GM12872 (cell line): Measurements from ENCODE around the gene ACLY.

Experiments used
- TF ChIP-seq, protein P1 (sequence below): IDR thresholded peaks from 3 replicates; pipeline ENCODE4 v1.5.1; 2011; ENCODE audit warnings: low read depth, mild to moderate bottlenecking, low read length, moderate library complexity; ENCODE audit not compliant: insufficient read depth

Gene ACLY

GRCh38 chr17:41871789-41872188 lies 47.0 kb downstream of the ACLY start:
- TF ChIP-seq, protein P1, sequence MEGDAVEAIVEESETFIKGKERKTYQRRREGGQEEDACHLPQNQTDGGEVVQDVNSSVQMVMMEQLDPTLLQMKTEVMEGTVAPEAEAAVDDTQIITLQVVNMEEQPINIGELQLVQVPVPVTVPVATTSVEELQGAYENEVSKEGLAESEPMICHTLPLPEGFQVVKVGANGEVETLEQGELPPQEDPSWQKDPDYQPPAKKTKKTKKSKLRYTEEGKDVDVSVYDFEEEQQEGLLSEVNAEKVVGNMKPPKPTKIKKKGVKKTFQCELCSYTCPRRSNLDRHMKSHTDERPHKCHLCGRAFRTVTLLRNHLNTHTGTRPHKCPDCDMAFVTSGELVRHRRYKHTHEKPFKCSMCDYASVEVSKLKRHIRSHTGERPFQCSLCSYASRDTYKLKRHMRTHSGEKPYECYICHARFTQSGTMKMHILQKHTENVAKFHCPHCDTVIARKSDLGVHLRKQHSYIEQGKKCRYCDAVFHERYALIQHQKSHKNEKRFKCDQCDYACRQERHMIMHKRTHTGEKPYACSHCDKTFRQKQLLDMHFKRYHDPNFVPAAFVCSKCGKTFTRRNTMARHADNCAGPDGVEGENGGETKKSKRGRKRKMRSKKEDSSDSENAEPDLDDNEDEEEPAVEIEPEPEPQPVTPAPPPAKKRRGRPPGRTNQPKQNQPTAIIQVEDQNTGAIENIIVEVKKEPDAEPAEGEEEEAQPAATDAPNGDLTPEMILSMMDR, result no peak

GRCh38 chr17:41870627-41871026 lies 48.1 kb downstream of the ACLY start:
- TF ChIP-seq, protein P1, result no peak

DNA sequence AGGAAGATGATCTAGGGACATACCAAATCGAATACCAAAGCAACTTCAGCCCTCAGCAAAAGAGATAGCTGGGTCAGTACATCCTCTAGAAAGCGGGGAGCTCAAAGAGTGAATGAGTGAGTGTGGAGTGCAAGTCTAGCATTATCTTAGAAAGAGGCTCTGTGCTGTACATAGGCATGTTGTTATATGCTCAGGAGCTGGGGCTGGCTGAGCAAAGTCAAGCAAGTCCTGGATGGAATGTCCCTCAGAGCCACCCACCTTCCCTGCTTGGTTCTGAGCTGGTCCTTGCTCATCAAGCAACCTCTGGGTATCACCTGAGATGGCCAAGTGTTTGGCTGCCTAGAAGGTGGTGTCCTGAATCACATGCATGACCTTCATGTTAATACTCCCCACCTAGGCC lies 48.7 kb downstream of the ACLY start:
- TF ChIP-seq, protein P1, result no peak

DNA sequence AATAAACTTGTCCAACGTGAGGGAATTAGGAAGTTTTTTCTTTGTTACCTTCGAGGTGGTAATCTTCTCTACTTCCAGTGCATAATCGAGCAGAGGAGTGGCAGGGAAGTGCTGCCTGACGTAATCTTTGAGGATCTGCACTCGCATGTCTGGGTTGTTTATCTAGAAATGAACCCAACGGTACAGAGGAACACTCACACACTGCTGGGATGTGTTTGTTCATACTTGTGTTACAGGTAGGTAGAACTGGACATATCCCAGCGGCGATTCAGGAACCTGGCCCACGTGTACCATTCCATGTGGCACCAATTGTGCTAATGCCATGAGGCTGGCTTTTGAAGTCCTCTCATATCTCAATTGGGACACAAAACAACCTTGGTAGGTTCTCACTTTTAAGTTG lies 49.3 kb downstream of the ACLY start:
- TF ChIP-seq, protein P1, result no peak

DNA sequence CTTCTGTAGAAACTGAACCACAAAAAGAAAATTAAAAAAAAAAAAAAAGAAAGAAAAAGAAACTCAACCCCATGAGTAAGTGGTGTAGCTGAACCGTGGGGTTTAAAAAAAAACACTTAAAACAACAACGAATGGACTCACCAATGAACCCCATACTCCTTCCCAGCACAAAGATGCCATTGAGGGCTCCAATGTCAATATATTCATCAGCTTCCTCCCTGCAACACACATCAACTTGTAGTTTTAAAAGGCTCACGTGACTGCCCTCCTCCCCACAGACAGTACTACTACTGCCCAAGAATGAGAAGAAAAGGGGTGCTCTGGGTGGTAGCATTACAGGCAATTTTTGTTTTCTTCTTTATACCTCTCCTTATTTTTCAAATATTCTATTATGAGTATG lies 50.2 kb downstream of the ACLY start:
- TF ChIP-seq, protein P1, result no peak

GRCh38 chr17:41865596-41865893 lies 53.2 kb downstream of the ACLY start:
- TF ChIP-seq, protein P1, result no peak

GRCh38 chr17:41864836-41865595 lies 53.7 kb downstream of the ACLY start, which contains the start of gene KLHL11:
KLHL11 (minus strand) TSS chr17:41865423; CDS start chr17:41865370, 53 bp downstream.
- TF ChIP-seq, protein P1, result no peak
